Testis (tissue), 2 donors: Measurements from ENCODE around the gene PPP3R1.

Experiments
- CTCF ChIP-seq, 3 experiments: fragments of 450-650 bp in 2 of 3; fragments of 200-600 bp in 1 of 3; sonication (generic) in 1 of 3; IDR thresholded peaks; one replicate each; pipeline ENCODE4 v1.5.1; 2016 to 2019; ENCODE audit warnings: antibody characterized with exemption in 3 of 3, mild to moderate bottlenecking in 2 of 3, moderate library complexity in 1 of 3
- POLR2A ChIP-seq: fragments of 450-650 bp; IDR thresholded peaks from one replicate; pipeline ENCODE4 v1.6.1; 2017; ENCODE audit warnings: antibody characterized with exemption, mild to moderate bottlenecking, moderate library complexity

GRCh38 chr2:68280348-68280747 is 28.0 kb upstream of the PPP3R1 start:
- TF ChIP-seq CTCF (IDR thresholded peaks at IDR 0.05) = no peak
- TF ChIP-seq POLR2A = no peak
